GM12865 (cell line): ENCODE measurements around the gene PSAP.

Experiments used
- DNase-seq: peaks from one replicate; pipeline ENCODE4 v3.0.0; 2010; ENCODE audit warnings: low read depth
- H3K4me3 ChIP-seq: 2 replicates; pipeline ENCODE4 v1.5.1; 2011; ENCODE audit warnings: mild to moderate bottlenecking, low read depth, low read length, control low read depth
- TF ChIP-seq, protein P1 (sequence below): IDR thresholded peaks from 2 replicates; pipeline ENCODE4 v1.5.1; 2011; ENCODE audit warnings: low read length, control low read depth, low read depth, inconsistent platforms; ENCODE audit not compliant: insufficient read depth; ENCODE audit errors: missing control alignments

PSAP gene

DNA sequence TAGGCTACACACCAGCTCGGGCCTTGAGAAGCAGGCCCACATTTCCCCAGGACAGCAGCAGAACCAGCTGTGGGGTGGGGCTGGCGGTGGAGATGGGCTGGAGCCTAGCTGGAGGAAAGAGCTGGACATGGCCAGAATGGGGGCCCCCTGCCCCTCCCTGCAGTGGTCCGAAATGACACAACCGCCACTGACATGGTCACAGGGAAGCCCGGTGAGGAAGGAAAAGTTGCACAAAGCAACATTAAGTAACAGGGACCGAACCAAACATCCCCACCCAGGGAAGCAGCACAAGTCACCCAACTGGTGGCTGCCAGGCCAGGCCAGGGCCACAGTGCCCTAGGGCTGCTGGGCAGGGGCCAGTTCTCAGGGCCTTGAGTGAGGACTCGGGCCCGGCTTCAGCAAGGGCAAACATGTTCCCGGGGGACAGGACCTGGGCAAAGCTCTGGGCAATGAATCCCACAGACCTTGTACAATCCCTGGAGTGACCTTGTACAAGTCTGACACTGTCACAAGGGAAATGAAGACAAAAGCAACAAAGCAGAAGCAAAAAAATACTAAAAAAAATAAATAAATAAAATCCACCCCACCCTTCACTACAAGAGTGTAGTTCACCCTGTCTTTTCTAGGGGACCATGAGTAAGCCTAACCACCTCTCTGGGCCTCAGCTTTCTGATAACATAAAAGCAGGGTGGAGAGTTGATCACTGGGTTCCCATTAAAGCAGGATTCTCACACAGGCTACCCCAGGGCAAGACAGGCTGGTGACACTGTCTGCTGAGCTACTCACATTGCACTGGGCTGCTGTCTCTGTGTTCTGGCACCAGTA lies 33.0 kb downstream of the PSAP start:
- no peak overlapping the region for H3K4me3 ChIP-seq
- DNase-seq, result no peak
- TF ChIP-seq, protein P1, sequence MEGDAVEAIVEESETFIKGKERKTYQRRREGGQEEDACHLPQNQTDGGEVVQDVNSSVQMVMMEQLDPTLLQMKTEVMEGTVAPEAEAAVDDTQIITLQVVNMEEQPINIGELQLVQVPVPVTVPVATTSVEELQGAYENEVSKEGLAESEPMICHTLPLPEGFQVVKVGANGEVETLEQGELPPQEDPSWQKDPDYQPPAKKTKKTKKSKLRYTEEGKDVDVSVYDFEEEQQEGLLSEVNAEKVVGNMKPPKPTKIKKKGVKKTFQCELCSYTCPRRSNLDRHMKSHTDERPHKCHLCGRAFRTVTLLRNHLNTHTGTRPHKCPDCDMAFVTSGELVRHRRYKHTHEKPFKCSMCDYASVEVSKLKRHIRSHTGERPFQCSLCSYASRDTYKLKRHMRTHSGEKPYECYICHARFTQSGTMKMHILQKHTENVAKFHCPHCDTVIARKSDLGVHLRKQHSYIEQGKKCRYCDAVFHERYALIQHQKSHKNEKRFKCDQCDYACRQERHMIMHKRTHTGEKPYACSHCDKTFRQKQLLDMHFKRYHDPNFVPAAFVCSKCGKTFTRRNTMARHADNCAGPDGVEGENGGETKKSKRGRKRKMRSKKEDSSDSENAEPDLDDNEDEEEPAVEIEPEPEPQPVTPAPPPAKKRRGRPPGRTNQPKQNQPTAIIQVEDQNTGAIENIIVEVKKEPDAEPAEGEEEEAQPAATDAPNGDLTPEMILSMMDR, result no peak

DNA sequence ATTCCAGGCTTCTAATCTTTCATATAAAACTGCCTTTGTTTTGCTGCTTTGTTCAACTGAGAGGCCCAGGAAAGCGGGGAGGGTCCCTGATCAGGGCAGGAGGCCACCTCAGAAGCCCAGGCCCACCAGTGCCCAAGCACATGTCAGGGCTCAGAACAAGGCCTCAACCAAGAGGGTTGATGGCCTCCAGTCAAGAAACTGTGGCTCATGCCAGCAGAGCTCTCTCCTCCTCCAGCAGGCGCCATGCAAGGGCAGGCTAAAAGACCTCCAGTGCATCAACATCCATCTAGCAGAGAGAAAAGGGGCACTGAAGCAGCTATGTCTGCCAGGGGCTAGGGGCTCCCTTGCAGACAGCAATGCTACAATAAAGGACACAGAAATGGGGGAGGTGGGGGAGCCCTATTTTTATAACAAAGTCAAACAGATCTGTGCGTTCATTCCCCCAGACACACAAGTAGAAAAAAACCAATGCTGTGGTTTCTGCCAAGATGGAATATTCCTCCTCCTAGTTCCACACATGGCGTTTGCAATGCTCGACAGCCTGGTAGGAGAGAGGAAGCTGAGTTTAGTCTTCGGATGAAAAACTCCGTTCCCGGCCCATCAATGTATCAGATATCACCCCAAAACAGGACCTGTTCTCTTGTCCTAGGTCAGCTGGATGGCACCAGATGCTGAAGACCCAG lies 34.0 kb downstream of the PSAP start:
- H3K4me3 ChIP-seq, result no peak overlapping the region
- no peak for DNase-seq
- TF ChIP-seq, protein P1, result no peak

GRCh38 chr10:71816421-71816851 lies 34.6 kb downstream of the PSAP start:
- TF ChIP-seq, protein P1, result no peak
- H3K4me3 ChIP-seq, result no peak overlapping the region
- no peak for DNase-seq

- no peak for DNase-seq
- no peak overlapping the region for H3K4me3 ChIP-seq
- TF ChIP-seq, protein P1, result no peak
Measured at GRCh38 chr10:71815515-71816130, 35.4 kb downstream of the PSAP start.

- no peak for DNase-seq
- no peak overlapping the region for H3K4me3 ChIP-seq
- TF ChIP-seq, protein P1, result no peak
Measured at GRCh38 chr10:71814922-71815411, 36.1 kb downstream of the PSAP start.

DNA sequence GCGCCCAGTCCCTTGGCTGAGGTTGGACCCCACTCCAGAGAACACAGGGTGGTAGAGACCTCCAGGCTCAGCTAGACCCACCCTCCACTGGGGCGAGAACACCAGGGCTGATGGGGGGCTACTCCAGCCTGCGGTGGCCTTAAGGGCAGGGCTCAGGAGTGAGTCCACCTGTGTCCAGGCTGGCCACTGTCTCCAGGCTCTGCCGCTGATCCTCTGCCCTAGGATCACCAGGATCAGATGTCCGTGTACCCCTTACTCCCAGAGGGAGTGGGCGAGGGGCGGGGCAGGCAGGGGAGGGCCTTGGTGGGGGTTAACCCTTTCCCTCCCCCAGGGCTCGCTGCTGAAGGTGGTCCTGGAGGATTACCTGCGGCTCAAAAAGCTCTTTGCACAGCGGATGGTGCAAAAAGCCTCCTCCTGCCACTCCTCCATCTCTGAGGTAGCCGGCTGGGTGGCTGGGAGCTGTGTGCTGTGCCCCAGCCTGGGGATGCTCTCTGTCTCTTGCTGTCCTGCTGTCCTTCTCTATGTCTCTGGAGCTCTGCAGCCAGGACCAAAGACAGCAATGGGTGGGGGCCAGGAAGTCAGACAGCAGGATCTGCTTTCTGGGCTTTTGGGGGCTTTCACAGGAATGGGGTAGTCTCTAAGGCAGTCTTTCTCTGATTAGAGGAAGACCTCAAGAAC lies 38.0 kb downstream of the PSAP start:
- no peak for DNase-seq
- no peak overlapping the region for H3K4me3 ChIP-seq
- TF ChIP-seq, protein P1, result no peak
